ENCODE measurements around the gene FBL. TPM values are rescaled to one million over a fixed set of nuclear protein-coding genes. Genes with fewer than 3 reads are reported as not detected.
A peak's percentile ranks its signal among the peaks of the same experiment; 100 is the strongest.

The FBL gene
- total RNA-seq, 2 donors from 2014 or later: 139 to 224 TPM

GRCh38 chr19:39845584-39845932 lies 621 bp downstream of the FBL start:
- peak overlapping the region; percentile 74 to 86 for H3K27ac ChIP-seq
- WGBS: 1% methylated on average over 17 of the region's 17 CpGs
- DNase-seq (ENCODE audit: low spot score): no peak

GRCh38 chr19:39845172-39845571 lies 1.0 kb downstream of the FBL start:
- no peak overlapping the region for H3K27ac ChIP-seq

More at GRCh38 chr19:39845584-39845932, 621 bp downstream of the FBL start:
- TF ChIP-seq POLR2A (IDR thresholded peaks at IDR 0.05) (no peak), POLR2AphosphoS5 (IDR thresholded peaks at IDR 0.05) (no peak)
- TF ChIP-seq, protein P1, sequence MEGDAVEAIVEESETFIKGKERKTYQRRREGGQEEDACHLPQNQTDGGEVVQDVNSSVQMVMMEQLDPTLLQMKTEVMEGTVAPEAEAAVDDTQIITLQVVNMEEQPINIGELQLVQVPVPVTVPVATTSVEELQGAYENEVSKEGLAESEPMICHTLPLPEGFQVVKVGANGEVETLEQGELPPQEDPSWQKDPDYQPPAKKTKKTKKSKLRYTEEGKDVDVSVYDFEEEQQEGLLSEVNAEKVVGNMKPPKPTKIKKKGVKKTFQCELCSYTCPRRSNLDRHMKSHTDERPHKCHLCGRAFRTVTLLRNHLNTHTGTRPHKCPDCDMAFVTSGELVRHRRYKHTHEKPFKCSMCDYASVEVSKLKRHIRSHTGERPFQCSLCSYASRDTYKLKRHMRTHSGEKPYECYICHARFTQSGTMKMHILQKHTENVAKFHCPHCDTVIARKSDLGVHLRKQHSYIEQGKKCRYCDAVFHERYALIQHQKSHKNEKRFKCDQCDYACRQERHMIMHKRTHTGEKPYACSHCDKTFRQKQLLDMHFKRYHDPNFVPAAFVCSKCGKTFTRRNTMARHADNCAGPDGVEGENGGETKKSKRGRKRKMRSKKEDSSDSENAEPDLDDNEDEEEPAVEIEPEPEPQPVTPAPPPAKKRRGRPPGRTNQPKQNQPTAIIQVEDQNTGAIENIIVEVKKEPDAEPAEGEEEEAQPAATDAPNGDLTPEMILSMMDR (IDR thresholded peaks at IDR 0.05): no peak
- intact Hi-C loops (cut with DNase I): loop anchor here (2.0 to 5.0 kb wide), 2 partner anchors 53 to 127 kb away; partner anchors contain the start of gene PSMC4
- Histone ChIP-seq H3K9me3 (no peaks in the 10 kb centered on the region), H3K27me3 (replicated peaks; ENCODE audit: insufficient read depth) (no peaks in the 10 kb centered on the region), H3K4me1 (replicated peaks) (peaks cover 6% of the 10 kb centered on the region), H3K4me3 (peak overlapping the region; percentile 60 to 85), H3K36me3 (no peaks in the 10 kb centered on the region)

GRCh38 chr19:39843919-39844793 lies 2.0 kb downstream of the FBL start:
- no peak for TF ChIP-seq POLR2AphosphoS5 (IDR thresholded peaks at IDR 0.05)
- TF ChIP-seq, protein P1 (IDR thresholded peaks at IDR 0.05): peak in 3 of 4 experiments; percentile 44 to 54 (median 53)
- TF ChIP-seq POLR2A (IDR thresholded peaks at IDR 0.05): no peak

More at GRCh38 chr19:39845172-39845571, 1.0 kb downstream of the FBL start:
- 31% methylated on average over 5 of the region's 5 CpGs for WGBS
- Histone ChIP-seq H3K4me1 (replicated peaks) (peaks cover 6% of the 10 kb centered on the region), H3K9me3 (no peaks in the 10 kb centered on the region), H3K4me3 (peak overlapping the region; percentile 60 to 85), H3K36me3 (peaks cover 0 to under 1% of the 10 kb centered on the region in 2 donors), H3K27me3 (replicated peaks; ENCODE audit: insufficient read depth) (no peaks in the 10 kb centered on the region)
- TF ChIP-seq, protein P1 (IDR thresholded peaks at IDR 0.05): no peak
- TF ChIP-seq POLR2A (IDR thresholded peaks at IDR 0.05) (no peak), POLR2AphosphoS5 (IDR thresholded peaks at IDR 0.05) (no peak)
- DNase-seq (ENCODE audit: low spot score): no peak
- intact Hi-C loops (cut with DNase I): loop anchor here (2.0 to 5.0 kb wide), 2 partner anchors 52 to 127 kb away; partner anchors contain the start of gene PSMC4

GRCh38 chr19:39842693-39843435 lies 3.3 kb downstream of the FBL start:
- Histone ChIP-seq H3K4me1 (replicated peaks) (peaks cover 6% of the 10 kb centered on the region), H3K27ac (peak overlapping the region in 1 of 2 donors; percentile 31), H3K36me3 (peaks cover 0 to 8% of the 10 kb centered on the region in 2 donors), H3K9me3 (no peaks in the 10 kb centered on the region), H3K27me3 (replicated peaks; ENCODE audit: insufficient read depth) (no peaks in the 10 kb centered on the region), H3K4me3 (no peak overlapping the region)
- intact Hi-C loops (cut with DNase I): no loop called here
- DNase-seq (ENCODE audit: low spot score): no peak
- WGBS: 82% methylated on average over 7 of the region's 7 CpGs
- TF ChIP-seq, protein P1 (IDR thresholded peaks at IDR 0.05): no peak
- no peak for TF ChIP-seq POLR2A (IDR thresholded peaks at IDR 0.05)
- no peak for TF ChIP-seq POLR2AphosphoS5 (IDR thresholded peaks at IDR 0.05)

More at GRCh38 chr19:39843919-39844793, 2.0 kb downstream of the FBL start:
- WGBS: 53% methylated on average over 4 of the region's 4 CpGs
- no peak overlapping the region for H3K27ac ChIP-seq
- H3K36me3 ChIP-seq: peaks cover 0 to 8% of the 10 kb centered on the region in 2 donors
- peaks cover 6% of the 10 kb centered on the region for H3K4me1 ChIP-seq (replicated peaks)
- H3K9me3 ChIP-seq: no peaks in the 10 kb centered on the region
- H3K4me3 ChIP-seq: no peak overlapping the region
- intact Hi-C loops (cut with DNase I): loop anchor here (2.0 kb wide), 1 partner anchor 51 kb away; no protein-coding TSS in a partner anchor
- no peak for DNase-seq (ENCODE audit: low spot score)
- H3K27me3 ChIP-seq (replicated peaks; ENCODE audit: insufficient read depth): no peaks in the 10 kb centered on the region

Measured in prostate gland (tissue), 2 donors.